Esophagus mucosa (tissue), 1 donor: ENCODE data around the gene COL9A3. TPM values are rescaled to one million over a fixed set of nuclear protein-coding genes. Genes with fewer than 3 reads are reported as not detected.
"Not testable (repeated sequence)": the region's sequence is repeated elsewhere in the genome, so short reads cannot be mapped to it uniquely, and the experiment has no call there.

Experiments used
- ATAC-seq: fragments of 200-7000 bp; cut with Tn5 transposase; one replicate; pipeline ENCODE4 v1.9.1; 2020
- total RNA-seq: library from RNA; stranded (reverse); gene quantifications from one replicate; pipeline ENCODE4 v1.2.4, GENCODE V29; 2023
- donor health status: DM: yes; HTN: yes; CAD: no.

Gene COL9A3
- total RNA-seq, 1 donor from 2014 or later = 1.5 TPM

DNA sequence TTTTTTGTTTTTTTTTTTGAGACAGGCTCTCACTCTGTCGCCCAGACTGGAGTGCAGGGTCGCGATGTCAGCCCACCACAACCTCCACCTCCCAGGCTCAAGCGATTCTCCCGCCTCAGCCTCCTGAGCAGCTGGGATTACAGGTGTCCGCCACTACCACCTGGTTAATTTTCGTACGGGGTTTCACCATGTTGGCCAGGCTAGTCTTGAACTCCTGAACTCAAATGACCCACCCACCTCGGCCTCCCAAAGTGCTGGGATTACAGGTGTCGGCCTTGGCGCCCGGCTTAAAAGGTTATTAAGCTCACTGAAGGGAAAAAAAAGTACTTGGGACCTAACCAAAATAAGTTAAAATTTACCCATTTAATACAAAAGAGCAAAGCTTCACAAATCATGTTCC lies 42.9 kb downstream of the COL9A3 start:
- no peak for ATAC-seq

DNA sequence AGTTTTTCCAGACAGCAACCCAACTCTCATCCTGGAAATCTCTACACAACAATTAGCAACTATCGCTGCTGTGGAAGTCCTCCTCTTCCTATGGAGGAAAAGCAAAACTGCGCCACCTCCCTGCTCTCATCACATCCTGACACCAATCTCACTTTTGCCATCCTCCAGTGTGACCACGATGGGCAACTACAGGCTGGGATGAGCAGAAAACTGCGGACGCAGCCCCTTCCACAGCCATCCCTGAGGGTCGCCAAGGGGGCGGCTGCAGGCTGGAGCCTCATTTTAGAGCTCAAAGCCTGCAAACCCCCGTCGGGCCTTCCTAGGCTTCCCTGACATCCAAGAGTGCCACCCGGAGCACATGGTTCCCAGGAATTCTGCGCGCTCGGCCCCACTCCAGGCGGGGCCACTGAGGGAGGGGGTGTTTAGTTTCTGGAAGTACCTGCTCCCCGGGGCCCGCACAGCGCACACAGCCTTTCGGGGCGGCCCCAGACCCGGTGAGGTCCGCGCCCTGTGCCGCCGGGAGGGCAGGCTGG lies 43.6 kb downstream of the COL9A3 start:
- peak; percentile 16 for ATAC-seq

DNA sequence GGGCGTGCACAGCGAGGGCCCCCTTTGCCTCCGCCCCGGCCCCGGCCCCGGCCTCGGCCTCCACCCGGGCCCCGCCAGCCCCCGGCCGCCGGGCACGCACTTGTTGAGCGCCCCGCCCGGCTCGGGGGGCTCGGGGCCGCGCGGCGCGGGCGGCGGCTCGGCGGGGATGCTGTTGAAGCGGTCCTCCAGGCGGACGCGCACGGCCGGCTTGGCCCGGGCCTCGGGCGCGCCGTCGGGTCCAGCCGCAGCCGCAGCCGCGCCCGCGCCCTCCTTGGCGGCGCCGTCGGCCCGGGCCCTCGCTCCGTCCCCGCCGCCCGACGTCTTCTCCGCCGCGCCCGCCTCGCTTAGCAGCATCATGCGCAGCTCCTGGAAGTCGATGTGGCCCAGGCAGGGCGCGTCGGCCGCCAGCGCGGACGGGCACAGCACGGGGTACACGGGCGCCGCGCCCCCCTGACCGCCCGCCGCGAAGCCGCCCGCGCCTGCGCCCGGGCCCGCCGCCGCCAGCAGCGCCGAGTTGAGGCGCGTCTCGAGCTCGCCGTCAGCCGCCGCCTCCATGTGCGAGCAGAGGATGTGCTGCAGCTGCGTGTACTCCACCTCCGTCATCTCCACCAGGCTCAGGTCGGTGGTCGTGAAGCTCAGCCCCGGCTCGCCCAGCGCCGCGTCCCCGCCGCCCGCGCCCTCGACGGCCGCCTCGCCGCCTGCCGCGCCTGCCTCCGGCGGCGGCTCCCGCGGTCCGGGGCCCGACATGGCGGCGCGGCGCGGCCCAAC lies 44.3 kb downstream of the COL9A3 start:
- no peak for ATAC-seq

DNA sequence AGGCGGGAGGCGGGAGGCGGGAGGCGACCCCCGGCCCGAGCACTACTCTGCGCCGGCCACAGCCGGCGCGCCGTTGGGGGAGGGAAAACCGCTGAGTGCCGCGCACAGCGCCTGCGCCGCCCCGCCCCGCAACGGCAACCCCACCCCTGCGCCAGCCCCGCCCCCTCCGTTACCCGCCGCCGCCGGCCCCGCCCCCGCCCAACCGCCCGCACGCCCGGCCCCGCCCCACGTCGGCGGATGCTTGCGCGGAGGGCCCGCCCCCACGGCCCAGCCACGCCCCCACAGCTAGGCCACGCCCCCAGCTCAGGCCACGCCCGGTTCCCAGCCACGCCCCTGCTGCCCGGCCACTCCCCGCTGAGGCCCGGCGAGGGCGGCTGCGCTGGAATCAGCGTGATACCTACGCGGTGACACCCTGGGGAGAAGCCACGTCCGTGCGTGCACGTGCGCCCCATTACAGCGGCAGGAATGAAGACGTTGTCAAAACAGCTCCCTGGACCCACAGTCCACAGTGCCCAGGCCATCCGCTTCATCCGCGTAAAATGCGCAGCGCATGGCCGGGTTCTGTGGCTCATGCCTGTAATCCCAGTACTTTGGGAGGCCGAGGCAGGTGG lies 45.0 kb downstream of the COL9A3 start, which contains the start of gene TCFL5:
TSS of gene TCFL5 (minus strand) at position 97 of the 611 bp plus-strand sequence. CDS start 152 bp downstream, outside the sequence.
- ATAC-seq = peak; percentile 99

DNA sequence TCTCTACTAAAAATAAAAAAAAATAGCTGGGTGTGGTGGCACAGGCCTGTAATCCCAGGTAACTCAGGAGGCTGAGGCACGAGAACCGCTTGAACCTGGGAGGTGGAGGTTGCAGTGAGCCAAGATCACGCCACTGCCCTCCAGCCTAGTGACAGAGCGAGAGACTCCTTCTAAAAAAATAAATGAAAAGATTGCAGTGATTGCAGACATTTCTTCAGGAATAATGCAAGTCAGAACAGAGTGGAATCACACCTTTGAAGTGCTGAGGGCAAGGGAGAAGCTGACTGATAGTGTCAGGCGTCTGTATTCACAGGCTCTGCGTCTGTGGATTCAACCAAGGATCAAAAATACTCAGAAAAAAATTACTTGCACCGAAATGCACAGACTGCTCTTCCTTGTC lies 47.4 kb downstream of the COL9A3 start:
- no peak for ATAC-seq

DNA sequence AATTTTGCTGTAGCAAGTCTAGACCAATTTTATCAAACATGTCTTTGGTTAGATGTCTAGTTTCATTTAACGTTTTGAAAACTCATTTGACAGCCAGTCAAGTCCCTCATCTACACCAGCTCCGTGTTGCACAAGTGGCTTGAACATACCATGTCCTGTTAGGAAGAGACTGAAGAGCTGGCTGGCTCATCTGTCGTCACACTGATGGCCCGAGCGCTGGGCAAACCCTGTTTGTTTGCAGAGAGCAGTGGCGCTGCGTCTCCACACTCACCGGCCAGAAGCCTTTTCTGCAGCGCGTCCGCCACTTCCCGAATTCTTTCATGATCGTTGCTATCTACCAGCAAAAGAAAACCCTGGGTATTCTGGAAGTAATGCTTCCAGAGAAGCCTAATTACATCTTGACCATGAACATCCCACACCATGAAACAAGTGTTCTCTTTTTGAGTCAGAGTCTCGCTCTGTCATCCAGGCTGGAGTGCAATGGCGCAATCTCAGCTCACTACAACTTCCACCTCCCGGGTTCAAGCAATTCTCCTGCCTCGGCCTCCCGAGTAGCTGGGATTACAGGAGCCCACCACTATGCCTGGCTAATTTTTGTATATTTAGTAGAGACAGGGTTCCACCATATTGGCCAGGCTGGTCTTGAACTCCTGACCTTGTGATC lies 55.5 kb downstream of the COL9A3 start:
- ATAC-seq = no peak

DNA sequence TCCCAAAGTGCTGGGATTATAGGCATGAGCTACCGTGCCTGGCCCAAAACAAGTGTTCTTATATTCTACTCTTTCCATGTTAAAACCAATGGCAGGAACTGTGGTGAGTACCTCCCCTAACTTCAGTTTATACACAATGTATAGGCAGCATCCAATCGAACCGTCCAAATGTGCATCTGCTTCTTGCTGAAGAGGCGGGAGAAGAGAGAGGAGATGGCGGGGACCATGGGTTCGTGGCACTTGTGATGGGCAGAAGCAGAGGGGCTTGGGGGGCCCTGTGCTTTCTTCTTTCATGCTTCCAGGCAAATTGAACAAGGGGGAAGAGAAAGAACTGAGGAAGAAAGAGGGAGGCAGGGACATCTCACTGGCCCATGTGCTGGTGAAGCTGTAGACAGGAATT lies 56.0 kb downstream of the COL9A3 start:
- ATAC-seq = no peak

DNA sequence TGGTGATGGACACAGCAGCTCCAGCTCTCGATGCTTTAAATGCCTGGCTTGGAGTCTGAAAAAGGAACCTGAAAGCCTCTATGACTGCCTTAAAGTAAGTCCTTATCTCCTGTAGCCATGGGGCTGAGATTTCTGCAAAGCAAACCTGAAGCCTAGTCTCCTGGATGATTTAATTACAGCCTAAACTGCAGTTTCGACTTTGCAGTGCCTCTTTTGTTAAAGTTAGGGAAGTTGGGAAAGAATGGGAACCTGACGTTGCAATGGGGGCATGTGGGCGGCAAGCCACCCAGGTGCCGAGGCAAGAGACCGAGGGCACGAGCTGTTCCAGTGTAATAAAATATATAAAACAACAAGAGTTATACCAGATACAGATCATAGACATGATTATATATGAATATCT lies 56.4 kb downstream of the COL9A3 start:
- no peak for ATAC-seq

DNA sequence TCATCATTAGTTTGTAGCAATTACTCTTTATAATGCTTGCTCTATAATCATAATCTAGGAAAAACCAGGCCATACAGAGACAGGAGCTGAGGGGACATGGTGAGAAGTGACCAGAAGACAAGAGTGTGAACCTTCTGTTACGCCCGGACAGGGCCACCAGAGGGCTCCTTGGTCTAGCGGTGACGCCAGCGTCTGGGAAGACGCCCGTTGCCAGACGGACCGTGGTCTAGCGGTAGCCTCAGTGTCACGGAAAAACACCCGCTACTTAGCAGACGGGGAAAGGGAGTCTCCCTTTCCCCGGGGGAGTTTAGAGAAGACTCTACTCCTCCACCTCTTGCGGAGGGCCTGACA lies 56.8 kb downstream of the COL9A3 start:
- not testable (repeated sequence) for ATAC-seq

DNA sequence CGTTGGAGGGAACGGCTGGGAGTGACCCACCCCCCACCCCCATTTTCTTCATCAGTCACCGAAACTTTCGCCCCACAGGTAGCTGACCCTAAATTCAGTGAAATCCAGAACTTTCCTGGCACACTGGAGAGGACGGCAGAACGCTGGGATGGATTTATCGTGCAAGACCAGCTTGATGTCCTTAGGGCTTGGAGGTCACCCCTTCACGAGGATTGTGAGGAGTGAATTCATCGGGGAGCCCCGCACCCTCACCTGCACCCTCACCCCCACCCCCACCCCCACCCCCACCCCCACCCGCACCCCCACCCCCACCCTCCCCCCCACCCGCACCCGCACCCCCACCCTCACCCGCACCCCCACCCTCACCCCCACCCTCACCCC lies 58.1 kb downstream of the COL9A3 start:
- ATAC-seq = no peak

DNA sequence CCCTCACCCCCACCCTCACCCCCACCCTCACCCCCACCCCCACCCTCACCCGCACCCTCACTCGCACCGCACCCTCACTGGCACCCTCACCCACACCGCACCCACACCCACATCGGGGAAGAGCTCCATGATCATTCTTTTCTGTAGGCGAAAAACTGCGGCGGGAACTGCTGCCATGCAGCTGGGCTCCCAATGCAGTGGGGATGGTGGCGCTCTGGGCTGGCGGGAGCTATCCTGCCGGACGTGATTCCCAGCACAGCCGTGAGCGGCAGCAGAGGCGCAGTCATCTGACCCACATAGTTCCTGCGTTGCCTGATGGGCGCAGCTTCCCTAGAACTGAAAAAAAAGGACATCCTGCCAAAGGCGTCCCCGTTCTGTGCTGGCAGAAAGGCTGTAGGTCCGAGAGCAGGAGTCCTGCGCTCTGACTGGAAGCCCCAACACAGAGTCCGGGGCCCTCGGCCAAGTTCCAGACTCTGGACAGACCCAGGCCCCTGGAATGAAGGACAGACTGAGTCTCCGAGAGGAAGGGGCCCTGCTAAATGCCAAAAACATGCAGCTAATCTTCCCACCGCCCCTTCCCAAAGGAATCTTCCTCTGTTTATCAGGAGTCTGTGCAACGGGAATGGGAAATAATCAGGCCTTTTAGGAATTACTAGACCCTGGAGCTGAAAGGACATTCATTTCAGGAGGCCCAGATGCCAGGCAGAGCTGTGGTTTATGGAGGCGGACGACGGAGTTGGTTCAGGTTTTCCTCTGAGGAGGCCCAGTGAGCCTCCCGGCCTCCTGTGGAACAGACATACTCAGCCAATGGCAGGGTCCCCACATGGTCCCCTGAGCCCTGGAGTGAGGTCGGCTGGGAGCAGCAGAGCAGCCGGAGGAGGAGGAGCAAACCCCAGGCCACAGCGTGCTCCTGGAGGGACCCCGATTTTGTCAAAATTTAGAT lies 58.8 kb downstream of the COL9A3 start:
- peak; percentile 83 for ATAC-seq

DNA sequence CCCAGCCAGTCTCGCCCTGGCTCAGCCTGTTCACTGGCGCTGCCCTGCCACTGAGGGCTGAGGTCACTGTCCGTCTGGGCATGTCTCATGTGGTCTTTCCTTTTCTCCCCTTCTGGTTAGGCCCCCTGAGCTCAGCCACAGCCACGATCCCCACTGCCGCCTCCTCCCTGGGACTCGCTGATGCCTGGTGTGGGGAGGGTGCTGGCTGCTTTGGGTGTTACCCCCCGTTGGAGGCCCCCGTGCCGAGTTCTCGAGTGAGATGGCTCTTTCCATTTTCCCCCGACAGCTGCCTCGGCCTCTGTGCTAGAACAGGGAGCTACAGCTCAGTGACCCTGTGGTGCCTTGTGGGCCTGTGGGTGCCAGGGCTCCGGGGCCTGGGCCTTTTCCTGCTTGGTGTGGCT lies 59.7 kb downstream of the COL9A3 start:
- ATAC-seq = peak; percentile 27

DNA sequence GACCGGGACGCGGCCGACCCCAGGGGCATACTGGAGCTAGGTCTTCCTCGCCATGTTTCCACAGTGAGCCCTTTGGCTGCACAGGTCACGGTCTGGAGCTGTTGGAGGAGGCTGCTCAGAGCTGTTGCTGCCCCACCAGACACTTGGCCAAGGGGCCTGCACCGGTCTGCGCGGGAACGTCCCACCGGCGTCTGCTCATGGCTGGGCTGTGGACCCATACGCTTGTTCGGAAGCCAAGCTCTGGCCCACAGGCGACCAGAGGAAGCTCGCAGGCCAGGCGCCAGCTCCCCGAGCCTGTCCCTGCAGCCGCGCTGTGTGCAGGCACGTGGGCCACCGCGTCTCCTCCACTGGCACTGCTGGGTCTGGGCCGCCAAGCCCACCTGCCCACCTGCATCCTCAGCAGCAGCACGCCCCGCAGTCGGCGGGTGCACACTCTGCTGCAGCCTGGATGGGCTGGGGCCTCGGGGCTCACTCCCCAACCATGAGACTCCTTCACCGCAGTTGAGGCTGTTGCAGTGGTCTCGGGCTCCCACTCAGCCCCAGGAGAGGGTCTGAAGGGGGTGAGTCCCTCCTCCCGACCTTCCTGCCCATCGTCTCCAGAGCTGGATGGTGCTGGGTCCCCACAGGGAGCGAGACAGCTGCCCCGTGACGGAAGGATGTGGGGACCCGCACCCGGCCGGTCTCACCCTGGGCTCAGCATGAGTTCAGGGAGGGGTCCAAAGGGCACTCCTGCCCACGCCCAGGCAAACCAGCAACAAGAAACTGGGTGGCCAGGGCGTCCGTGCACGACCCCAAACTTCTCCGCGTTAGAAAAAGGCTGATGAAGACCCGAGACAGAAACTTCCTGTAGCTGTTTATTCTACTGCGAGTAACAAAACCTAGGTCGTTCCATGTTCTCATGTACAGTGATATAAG lies 60.3 kb downstream of the COL9A3 start:
- peak; percentile 46 for ATAC-seq

DNA sequence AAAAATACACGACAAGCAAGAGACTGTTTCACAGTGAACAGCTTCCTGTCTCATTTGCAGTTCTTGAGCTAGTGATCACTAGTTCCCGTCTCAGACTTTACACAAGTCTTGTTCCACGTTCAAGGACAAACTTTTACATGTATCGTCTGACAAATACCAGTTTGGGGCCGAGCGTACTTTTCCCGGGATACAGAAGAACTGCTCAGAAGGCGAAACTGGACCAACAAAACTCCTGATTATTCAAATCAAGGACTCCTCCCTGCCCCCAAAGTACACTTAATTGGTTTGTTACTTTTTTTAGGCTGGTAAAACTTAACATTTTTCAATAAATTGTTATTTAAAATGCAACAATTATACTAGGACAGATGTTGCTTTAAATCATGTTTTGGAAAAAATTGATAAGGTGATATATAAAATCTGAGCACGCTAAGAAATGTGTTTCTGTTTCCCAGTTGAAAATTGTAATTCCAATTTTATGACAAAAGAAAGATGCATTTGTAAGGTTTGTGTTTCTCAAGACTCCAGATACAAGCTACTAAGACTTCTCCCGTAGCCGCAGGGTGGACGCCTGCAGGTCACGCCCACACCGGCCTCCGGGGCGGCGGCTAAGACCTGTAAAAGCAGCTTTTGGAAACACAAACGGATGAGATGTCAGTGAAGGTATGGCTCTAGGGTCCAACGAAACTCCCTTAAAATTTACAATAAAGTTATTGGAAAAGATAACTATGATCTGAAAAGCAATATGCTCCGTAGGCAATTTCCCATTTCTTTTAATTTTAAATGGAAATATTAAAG lies 61.6 kb downstream of the COL9A3 start:
- ATAC-seq = no peak

DNA sequence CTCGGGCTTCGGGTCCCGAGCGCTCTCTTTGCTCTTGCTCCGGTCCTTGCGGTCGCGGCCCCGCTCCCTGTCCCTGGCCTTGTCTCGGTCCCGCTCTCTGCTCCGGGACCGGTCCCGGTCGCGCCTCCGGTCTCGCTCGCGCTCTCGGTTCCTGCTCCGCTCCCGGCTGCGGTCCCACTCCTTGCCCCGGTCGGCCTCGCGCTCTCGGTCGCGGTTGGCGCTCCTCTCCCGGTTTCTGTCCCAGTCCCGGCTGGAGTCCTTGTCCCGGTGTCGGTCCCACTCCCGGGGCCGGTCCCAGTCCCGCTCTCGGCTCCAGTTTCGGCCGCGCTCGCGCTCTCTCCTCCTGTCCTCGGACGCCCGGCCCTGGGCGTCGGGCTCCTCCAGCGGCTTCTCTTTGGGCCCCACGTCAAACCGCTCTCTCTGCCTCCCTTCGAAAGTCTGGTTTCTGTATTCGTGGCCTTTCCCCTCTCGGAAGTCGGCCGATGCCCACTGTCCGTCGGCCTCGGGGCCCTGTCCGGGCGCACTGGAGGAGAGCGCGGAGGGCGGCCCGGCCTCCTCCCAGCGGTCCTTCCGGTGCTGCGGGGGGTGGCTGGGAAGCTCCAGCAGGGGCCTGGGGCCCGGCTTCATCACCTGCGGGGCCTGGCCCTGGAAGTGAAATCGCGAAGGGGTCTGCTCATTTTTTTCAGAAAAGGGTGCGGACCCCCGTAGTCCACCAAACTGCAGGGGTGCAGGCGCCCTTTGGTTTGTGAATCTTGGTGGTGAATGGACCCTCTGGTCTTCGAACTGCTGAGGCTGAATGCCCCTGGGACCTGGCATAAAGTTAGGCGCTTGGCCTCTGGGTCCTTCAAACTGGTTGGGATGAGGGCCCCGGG lies 62.7 kb downstream of the COL9A3 start:
- ATAC-seq = no peak

DNA sequence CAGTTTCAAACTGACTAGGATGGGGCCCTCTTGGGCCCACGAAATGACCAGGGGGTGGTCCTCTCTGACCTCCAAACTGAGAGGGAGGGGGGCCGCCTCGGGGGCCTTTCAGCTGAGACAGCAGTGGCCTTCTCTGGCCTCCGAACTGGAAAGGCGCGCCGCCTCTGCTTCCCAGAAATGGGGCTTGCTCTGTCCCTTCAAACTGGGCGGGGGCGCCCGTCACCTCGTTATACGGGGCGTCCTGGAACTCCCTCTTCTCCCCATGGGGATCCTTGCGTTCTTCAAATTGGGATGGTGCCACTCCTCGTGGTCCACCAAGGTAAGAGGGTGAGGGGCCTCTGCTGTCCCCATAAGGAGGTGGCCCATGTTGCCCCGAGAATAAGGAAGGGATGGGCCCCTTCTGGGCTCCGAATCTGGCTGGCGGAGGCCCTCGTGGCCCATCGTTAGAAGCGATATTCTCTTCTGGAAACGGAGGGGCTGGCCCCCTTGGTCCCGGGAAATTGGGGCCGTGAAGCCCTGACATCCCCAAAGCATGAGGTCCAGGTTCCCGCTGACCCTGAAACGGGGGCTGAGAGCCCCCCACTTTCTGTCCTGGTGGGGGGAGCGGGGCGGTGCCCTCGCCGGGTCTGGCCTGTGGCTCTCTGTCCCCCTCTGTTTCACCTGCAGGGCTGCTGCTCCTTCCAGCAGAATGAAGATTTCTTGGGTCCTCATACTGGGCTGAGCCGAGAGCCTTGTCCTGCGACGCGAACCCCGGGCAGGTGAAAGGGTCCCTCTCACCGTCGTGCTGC lies 63.5 kb downstream of the COL9A3 start:
- ATAC-seq = no peak

DNA sequence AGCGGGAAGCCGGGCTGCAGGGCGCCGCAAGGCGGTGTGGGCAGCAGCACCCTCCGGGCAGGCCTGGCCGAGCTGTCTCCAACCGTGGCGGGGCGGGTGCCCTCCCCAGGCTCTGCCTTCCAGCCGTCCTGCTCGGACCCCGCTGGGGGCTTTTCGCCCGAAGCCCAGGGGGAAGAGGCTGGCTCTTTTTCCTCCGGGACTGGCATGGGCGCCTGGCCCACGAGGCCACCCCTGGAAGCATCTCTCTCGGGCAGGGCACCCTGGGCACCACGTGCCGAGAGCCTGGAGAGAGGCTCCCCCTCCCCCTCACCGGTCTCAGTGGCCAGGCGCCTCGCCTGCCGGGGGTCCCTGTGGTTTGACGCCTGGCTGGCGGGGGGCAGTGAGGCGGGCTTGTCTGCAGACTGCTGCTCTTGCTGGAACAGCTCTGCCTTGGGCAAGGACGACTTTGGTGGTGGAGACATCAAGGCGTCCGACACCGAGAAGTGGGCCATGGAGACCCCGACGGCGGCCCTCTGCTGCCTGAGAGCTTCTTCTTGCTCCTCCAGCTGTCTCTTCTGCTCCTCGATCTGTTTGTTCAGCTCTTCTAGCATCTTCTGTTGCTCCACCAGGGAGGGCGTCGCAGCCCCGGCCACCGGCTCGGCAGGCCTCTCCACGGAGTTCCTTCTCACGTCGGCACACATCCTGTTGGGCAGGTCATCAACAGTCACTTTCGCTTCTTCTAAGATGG lies 64.2 kb downstream of the COL9A3 start:
- ATAC-seq = no peak
